B cell (primary cell): ENCODE measurements around the gene REEP6. TPM values are rescaled to one million over a fixed set of nuclear protein-coding genes. Genes with fewer than 3 reads are reported as not detected.
A peak's percentile ranks its signal among the peaks of the same experiment; 100 is the strongest.

Source experiments
- ATAC-seq: fragments of 200-7000 bp; cut with Tn5 transposase; one replicate; pipeline ENCODE4 v1.10.0; 2021; ENCODE audit warnings: low read depth, mild to moderate bottlenecking, moderate number of reproducible peaks, moderate library complexity
- CTCF ChIA-PET: fragments of 350-600 bp; sonication (Branson Sonifier 250); formaldehyde crosslinking; loops from one replicate; lab custom pipeline; 2021; ENCODE audit warnings: antibody characterized with exemption, inconsistent platforms; lab: Charles Lee
- POLR2A ChIA-PET: fragments of 350-600 bp; sonication (Branson Sonifier 250); formaldehyde crosslinking; loops from one replicate; lab custom pipeline; 2021; ENCODE audit warnings: antibody characterized with exemption; lab: Charles Lee
- DNase-seq: peaks from one replicate; pipeline ENCODE4 v3.0.0; 2013
- H2AFZ ChIP-seq: 2 replicates; pipeline ENCODE4 v1.6.1; 2012; ENCODE audit warnings: mild to moderate bottlenecking, low read depth, low read length; ENCODE audit not compliant: insufficient read depth, poor library complexity, severe bottlenecking
- H3K27ac ChIP-seq, 2 donors: 1 replicate in 1 of 2; 2 replicates in 1 of 2; pipeline ENCODE4 v1.5.1; 2012 to 2013; ENCODE audit warnings: low read length in 2 of 2, mild to moderate bottlenecking in 2 of 2, moderate library complexity in 1 of 2
- H3K27me3 ChIP-seq, 4 experiments: fragments of 200-600 bp in 1 of 4; sonication (generic) in 1 of 4; replicated peaks in 1 of 4; 1 replicate in 2 of 4; 2 replicates in 2 of 4; pipeline versions ENCODE4 v1.6.1 to v1.7.0; 2013 to 2016; ENCODE audit warnings: low read length in 3 of 4, mild to moderate bottlenecking in 2 of 4, mixed read lengths in 1 of 4, moderate library complexity in 1 of 4; ENCODE audit not compliant: insufficient read depth in 4 of 4, control insufficient read depth in 3 of 4; ENCODE audit errors: control extremely low read depth in 1 of 4
- H3K36me3 ChIP-seq, 2 experiments: replicated peaks in 1 of 2; 1 replicate in 1 of 2; 2 replicates in 1 of 2; pipeline versions ENCODE4 v1.6.1 to v1.7.1; 2013; ENCODE audit warnings: low read length in 1 of 2; ENCODE audit not compliant: insufficient read depth in 2 of 2, control insufficient read depth in 1 of 2; ENCODE audit errors: control extremely low read depth in 1 of 2, extremely low read depth in 1 of 2
- H3K4me1 ChIP-seq, 2 donors: fragments of 200-600 bp in 1 of 2; sonication (generic) in 1 of 2; 1 replicate in 1 of 2; 2 replicates in 1 of 2; pipeline versions ENCODE4 v1.5.1 to v1.6.1; 2013 to 2017; ENCODE audit warnings: low read length in 2 of 2; ENCODE audit not compliant: control insufficient read depth in 2 of 2, insufficient read depth in 2 of 2
- H3K4me2 ChIP-seq: replicated peaks from 2 replicates; pipeline ENCODE3; 2012; ENCODE audit warnings: mild to moderate bottlenecking, low read depth, low read length; ENCODE audit not compliant: poor library complexity, severe bottlenecking
- H3K4me3 ChIP-seq, 5 experiments: fragments of 200-600 bp in 1 of 5; sonication (generic) in 1 of 5; 1 replicate in 3 of 5; 2 replicates in 2 of 5; pipeline versions ENCODE4 v1.5.1 to v1.7.0; 2011 to 2016; ENCODE audit warnings: low read length in 4 of 5, mild to moderate bottlenecking in 4 of 5, low read depth in 2 of 5, control low read depth in 1 of 5, moderate library complexity in 1 of 5; ENCODE audit not compliant: insufficient read depth in 1 of 5; ENCODE audit errors: control extremely low read depth in 1 of 5, extremely low read depth in 1 of 5
- H3K79me2 ChIP-seq: fragments of 200-600 bp; sonication (generic); one replicate; pipeline ENCODE4 v1.6.0; 2016; ENCODE audit warnings: low read length; ENCODE audit not compliant: control insufficient read depth, insufficient read depth
- H3K9ac ChIP-seq: fragments of 200-600 bp; sonication (generic); 2 replicates; pipeline ENCODE4 v1.6.1; 2017; ENCODE audit warnings: mild to moderate bottlenecking, low read length, moderate library complexity
- H3K9me3 ChIP-seq, 3 donors: one replicate each; pipeline versions ENCODE4 v1.6.1 to v1.7.1; 2013; ENCODE audit warnings: low read length in 2 of 3; ENCODE audit not compliant: control insufficient read depth in 2 of 3, insufficient read depth in 1 of 3; ENCODE audit errors: control extremely low read depth in 1 of 3
- H4K20me1 ChIP-seq: 2 replicates; pipeline ENCODE4 v1.6.0; 2012; ENCODE audit warnings: mild to moderate bottlenecking, low read length; ENCODE audit not compliant: insufficient read depth, control insufficient read depth, poor library complexity, severe bottlenecking
- H3K27ac Mint-ChIP-seq: one replicate; pipeline ENCODE4 v1.8.0; 2021; ENCODE audit warnings: mixed read lengths
- H3K27me3 Mint-ChIP-seq: one replicate; pipeline ENCODE4 v1.8.0; 2021; ENCODE audit warnings: mixed read lengths
- H3K4me1 Mint-ChIP-seq: one replicate; pipeline ENCODE4 v1.8.0; 2021; ENCODE audit warnings: mixed read lengths
- H3K4me3 Mint-ChIP-seq: one replicate; pipeline ENCODE4 v1.8.0; 2021; ENCODE audit warnings: mixed read lengths
- H3K9me3 Mint-ChIP-seq: one replicate; pipeline ENCODE4 v1.8.0; 2022; ENCODE audit warnings: mixed read lengths; ENCODE audit not compliant: insufficient read depth
- EZH2 ChIP-seq: IDR thresholded peaks from 2 replicates; pipeline ENCODE4 v1.6.1; 2012; ENCODE audit warnings: borderline replicate concordance, low read depth, mild to moderate bottlenecking, moderate library complexity, low read length; ENCODE audit not compliant: insufficient read depth, poor library complexity, severe bottlenecking
- WGBS: methylation state at CpG from one replicate; pipeline ENCODE4 v1.1.5; 2013; ENCODE audit warnings: missing lambda C conversion rate; ENCODE audit not compliant: insufficient coverage; 5-methylcytosine and 5-hydroxymethylcytosine counted together
- intact Hi-C: fragments of 100-400 bp; cut with micrococcal nuclease; formaldehyde crosslinking; loops from one replicate; pipeline ENCODE4 v1.10.0; 2022
- polyA plus RNA-seq: library from polyadenylated mRNA; depleted of rRNA; stranded (reverse); fragments of >200 nt; gene quantifications from 2 replicates; pipeline ENCODE4 v1.2.3, GENCODE V29; 2012
- total RNA-seq, 2 donors: library from RNA; stranded (reverse); fragments of 120-200 nt in 1 of 2; gene quantifications; 1 replicate in 1 of 2; 2 replicates in 1 of 2; pipeline versions ENCODE4 v1.2.3 to v1.2.4, GENCODE V29; 2013 to 2022
- TF ChIP-seq, protein P1 (sequence below): fragments of 200-600 bp; IDR thresholded peaks from one replicate; pipeline ENCODE4 v1.8.0; 2022; ENCODE audit warnings: antibody characterized with exemption, mild to moderate bottlenecking

REEP6 gene
- total and polyA plus RNA-seq, 2 donors (not counting 1 experiment from before 2014, with no cell fraction given) = 0.64 to 1.1 TPM

DNA sequence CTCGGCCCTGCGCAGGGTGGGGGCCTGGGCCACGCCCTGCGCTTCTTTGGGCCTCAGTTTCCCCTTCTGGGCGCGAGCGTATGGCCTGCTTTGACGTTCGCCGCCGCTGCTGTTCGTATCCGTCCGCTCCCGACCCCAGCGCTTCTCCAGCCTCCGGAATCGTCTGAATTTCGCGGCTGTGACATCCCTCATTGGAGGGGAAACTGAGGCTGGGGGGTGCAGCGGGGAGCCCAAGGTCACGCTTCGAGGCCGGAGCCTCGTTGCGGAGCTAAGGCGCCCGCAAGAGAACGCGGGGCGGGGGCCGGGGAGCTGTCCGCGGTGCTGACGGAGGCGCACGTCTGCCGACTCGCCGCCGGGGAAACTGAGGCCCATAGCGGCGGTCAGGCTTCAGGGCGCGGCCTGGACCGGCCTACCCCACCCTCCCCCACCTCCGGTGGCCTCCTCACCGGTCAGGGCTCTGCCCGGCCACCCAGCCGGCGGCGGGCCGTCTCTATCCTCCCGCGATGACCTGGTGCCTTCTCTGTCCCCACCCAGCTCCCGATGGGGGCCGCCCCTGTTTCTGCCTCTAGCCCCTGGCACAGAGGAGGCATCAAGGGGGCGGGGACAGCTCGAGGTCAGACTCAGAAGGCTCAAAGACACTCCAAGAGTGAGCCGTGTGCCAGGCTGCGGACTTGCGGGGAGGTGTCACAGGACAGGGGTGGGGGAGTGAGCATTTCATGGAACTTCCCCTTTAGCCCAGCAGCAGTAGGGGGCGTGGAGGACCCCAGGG lies 44.1 kb upstream of the REEP6 start:
- H3K4me1 Mint-ChIP-seq = peaks cover 28% of the 10 kb centered on the region
- ChIA-PET CTCF (no interaction called here), POLR2A (no interaction called here)
- Histone ChIP-seq H3K27ac (no peak overlapping the region), H2AFZ (no peak overlapping the region), H3K9me3 (peaks cover 0 to 26% (median 0%) of the 10 kb centered on the region in 3 donors), H3K79me2 (no peaks in the 10 kb centered on the region), H3K9ac (no peak overlapping the region), H3K27me3 (peaks cover 0 to 58% (median 34%) of the 10 kb centered on the region in 4 experiments), H3K36me3 (no peaks in the 10 kb centered on the region), H3K4me2 (peak overlapping the region; percentile 86), H4K20me1 (peaks cover 42% of the 10 kb centered on the region), H3K4me1 (peaks cover 19 to 33% of the 10 kb centered on the region in 2 donors), H3K4me3 (no peak overlapping the region)
- intact Hi-C loops = no loop called here
- ATAC-seq (no peak), DNase-seq (peak; percentile 64)
- 6% methylated on average over 63 of the region's 63 CpGs for WGBS
- H3K27me3 Mint-ChIP-seq = peaks cover 34% of the 10 kb centered on the region
- no peaks in the 10 kb centered on the region for H3K9me3 Mint-ChIP-seq
- peak overlapping the region; percentile 20 for H3K27ac Mint-ChIP-seq
- peak; percentile 66 for TF ChIP-seq EZH2
- TF ChIP-seq, protein P1, sequence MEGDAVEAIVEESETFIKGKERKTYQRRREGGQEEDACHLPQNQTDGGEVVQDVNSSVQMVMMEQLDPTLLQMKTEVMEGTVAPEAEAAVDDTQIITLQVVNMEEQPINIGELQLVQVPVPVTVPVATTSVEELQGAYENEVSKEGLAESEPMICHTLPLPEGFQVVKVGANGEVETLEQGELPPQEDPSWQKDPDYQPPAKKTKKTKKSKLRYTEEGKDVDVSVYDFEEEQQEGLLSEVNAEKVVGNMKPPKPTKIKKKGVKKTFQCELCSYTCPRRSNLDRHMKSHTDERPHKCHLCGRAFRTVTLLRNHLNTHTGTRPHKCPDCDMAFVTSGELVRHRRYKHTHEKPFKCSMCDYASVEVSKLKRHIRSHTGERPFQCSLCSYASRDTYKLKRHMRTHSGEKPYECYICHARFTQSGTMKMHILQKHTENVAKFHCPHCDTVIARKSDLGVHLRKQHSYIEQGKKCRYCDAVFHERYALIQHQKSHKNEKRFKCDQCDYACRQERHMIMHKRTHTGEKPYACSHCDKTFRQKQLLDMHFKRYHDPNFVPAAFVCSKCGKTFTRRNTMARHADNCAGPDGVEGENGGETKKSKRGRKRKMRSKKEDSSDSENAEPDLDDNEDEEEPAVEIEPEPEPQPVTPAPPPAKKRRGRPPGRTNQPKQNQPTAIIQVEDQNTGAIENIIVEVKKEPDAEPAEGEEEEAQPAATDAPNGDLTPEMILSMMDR = no peak
- H3K4me3 Mint-ChIP-seq = peak overlapping the region; percentile 45

DNA sequence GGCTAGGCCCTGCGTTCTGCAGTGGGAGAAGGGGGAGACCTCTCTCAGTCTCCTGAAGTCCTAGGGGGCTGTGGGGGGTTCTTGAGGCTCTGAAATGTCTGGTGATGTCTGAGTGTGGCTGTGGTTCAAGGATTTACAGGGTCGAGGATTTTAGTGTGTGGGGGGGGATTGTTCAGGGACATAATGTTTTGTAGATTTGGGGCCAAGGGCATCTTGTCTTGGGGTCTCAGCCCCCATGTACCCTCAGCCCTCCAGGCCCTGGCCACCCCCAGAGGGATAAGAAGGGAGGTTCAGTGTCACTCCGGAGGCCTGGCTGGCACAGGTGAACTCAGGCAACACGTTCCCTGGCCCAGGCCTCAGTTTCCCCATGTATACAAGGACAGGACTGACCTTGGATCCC lies 43.5 kb upstream of the REEP6 start:
- Histone ChIP-seq H3K27me3 (peaks cover 0 to 64% (median 39%) of the 10 kb centered on the region in 4 experiments), H3K79me2 (no peaks in the 10 kb centered on the region), H3K4me2 (no peak overlapping the region), H4K20me1 (peaks cover 36% of the 10 kb centered on the region), H3K9ac (no peak overlapping the region), H3K4me3 (no peak overlapping the region), H3K27ac (no peak overlapping the region), H3K9me3 (peaks cover 0 to 29% (median 0%) of the 10 kb centered on the region in 3 donors), H3K4me1 (peaks cover 19 to 33% of the 10 kb centered on the region in 2 donors), H2AFZ (no peak overlapping the region), H3K36me3 (no peaks in the 10 kb centered on the region)
- DNase-seq (no peak), ATAC-seq (no peak)
- Mint-ChIP-seq H3K4me3 (peak overlapping the region; percentile 45), H3K4me1 (peaks cover 28% of the 10 kb centered on the region), H3K9me3 (no peaks in the 10 kb centered on the region), H3K27ac (peak overlapping the region; percentile 37), H3K27me3 (peaks cover 34% of the 10 kb centered on the region)
- intact Hi-C loops = no loop called here
- CTCF ChIA-PET = no interaction called here
- TF ChIP-seq EZH2 = no peak
- TF ChIP-seq, protein P1 = no peak
- 28% methylated on average over 4 of the region's 4 CpGs for WGBS
- POLR2A ChIA-PET = no interaction called here
